GM23248 (cell line): Measurements from ENCODE around the gene RALY. TPM values are rescaled to one million over a fixed set of nuclear protein-coding genes. Genes with fewer than 3 reads are reported as not detected.
A peak's percentile ranks its signal among the peaks of the same experiment; 100 is the strongest.

Experiments
- DNase-seq: peaks from one replicate; pipeline ENCODE4 v3.0.0-alpha.2; 2015
- H2AFZ ChIP-seq: fragments of 200-600 bp; sonication (generic); 2 replicates; pipeline ENCODE4 v1.6.1; 2016; ENCODE audit warnings: antibody characterized with exemption
- H3F3A ChIP-seq: fragments of 200-600 bp; sonication (generic); 2 replicates; pipeline ENCODE4 v1.6.1; 2016; ENCODE audit warnings: mild to moderate bottlenecking, antibody characterized with exemption, mixed run types; ENCODE audit not compliant: insufficient read depth
- H3K27ac ChIP-seq: fragments of 200-600 bp; sonication (generic); 2 replicates; pipeline ENCODE4 v1.5.1; 2016; ENCODE audit warnings: mild to moderate bottlenecking
- H3K27me3 ChIP-seq: fragments of 200-600 bp; sonication (generic); replicated peaks from 2 replicates; pipeline ENCODE4 v1.6.1; 2016; ENCODE audit warnings: mild to moderate bottlenecking; ENCODE audit not compliant: insufficient read depth
- H3K36me3 ChIP-seq: fragments of 200-600 bp; sonication (generic); 2 replicates; pipeline ENCODE4 v1.6.1; 2016; ENCODE audit warnings: low read depth, mild to moderate bottlenecking
- H3K4me1 ChIP-seq: fragments of 200-600 bp; sonication (generic); 2 replicates; pipeline ENCODE4 v1.6.1; 2016; ENCODE audit warnings: mild to moderate bottlenecking; ENCODE audit not compliant: insufficient read depth
- H3K4me2 ChIP-seq: fragments of 200-600 bp; sonication (generic); one replicate; pipeline ENCODE4 v1.6.1; 2016; ENCODE audit warnings: mild to moderate bottlenecking; ENCODE audit not compliant: unreplicated experiment
- H3K4me3 ChIP-seq: fragments of 200-600 bp; sonication (generic); 2 replicates; pipeline ENCODE4 v1.5.1; 2016; ENCODE audit warnings: mild to moderate bottlenecking
- H3K79me2 ChIP-seq: fragments of 200-600 bp; sonication (generic); 2 replicates; pipeline ENCODE4 v1.6.1; 2016; ENCODE audit warnings: mild to moderate bottlenecking; ENCODE audit not compliant: insufficient read depth
- H3K9ac ChIP-seq: fragments of 200-600 bp; sonication (generic); 2 replicates; pipeline ENCODE4 v1.6.1; 2016; ENCODE audit warnings: mild to moderate bottlenecking
- H3K9me2 ChIP-seq: fragments of 200-600 bp; sonication (generic); 2 replicates; pipeline ENCODE4 v1.6.1; 2016; ENCODE audit warnings: mixed run types, mild to moderate bottlenecking, moderate library complexity; ENCODE audit not compliant: insufficient read depth
- H3K9me3 ChIP-seq: fragments of 200-600 bp; sonication (generic); one replicate; pipeline ENCODE4 v1.6.1; 2017; ENCODE audit warnings: low read depth
- H4K20me1 ChIP-seq: fragments of 200-600 bp; sonication (generic); 2 replicates; pipeline ENCODE4 v1.6.0; 2016; ENCODE audit not compliant: insufficient read depth
- EZH2 ChIP-seq: fragments of 200-600 bp; sonication (generic); IDR thresholded peaks from 2 replicates; pipeline ENCODE4 v1.6.1; 2018; ENCODE audit warnings: antibody characterized with exemption, mild to moderate bottlenecking; ENCODE audit not compliant: insufficient read depth, poor library complexity, severe bottlenecking
- EZH2phosphoT487 ChIP-seq: fragments of 200-600 bp; sonication (generic); IDR thresholded peaks from 2 replicates; pipeline ENCODE4 v1.6.1; 2018; ENCODE audit warnings: antibody characterized with exemption, moderate library complexity, mild to moderate bottlenecking, low read depth; ENCODE audit not compliant: insufficient read depth
- WGBS, 2 experiments: methylation state at CpG; one replicate each; pipeline ENCODE4 v1.1.6; 2015 to 2017; ENCODE audit warnings: low lambda C conversion rate in 2 of 2, low coverage in 1 of 2; ENCODE audit errors: missing lambda C conversion rate in 2 of 2; 5-methylcytosine and 5-hydroxymethylcytosine counted together
- in situ Hi-C: fragments of 300-500 bp; cut with MboI; formaldehyde crosslinking; loops from 2 replicates; pipeline ENCODE4 v1.15.0; 2020
- polyA plus RNA-seq: library from polyadenylated mRNA; unstranded; fragments of >200 nt; fragmentation: Nextera tagmentation; extraction: Ambion mirVana; gene quantifications from 2 replicates; pipeline ENCODE4 v1.2.1, GENCODE V29; 2016
- total RNA-seq: library from RNA; depleted of rRNA; stranded (reverse); fragments of >200 nt; shearing (Covaris generic); gene quantifications from 2 replicates; pipeline ENCODE4 v1.2.3, GENCODE V29; 2014

The RALY gene
- total and polyA plus RNA-seq, 2 experiments from 2014 or later = 66.3 to 107 TPM

DNA sequence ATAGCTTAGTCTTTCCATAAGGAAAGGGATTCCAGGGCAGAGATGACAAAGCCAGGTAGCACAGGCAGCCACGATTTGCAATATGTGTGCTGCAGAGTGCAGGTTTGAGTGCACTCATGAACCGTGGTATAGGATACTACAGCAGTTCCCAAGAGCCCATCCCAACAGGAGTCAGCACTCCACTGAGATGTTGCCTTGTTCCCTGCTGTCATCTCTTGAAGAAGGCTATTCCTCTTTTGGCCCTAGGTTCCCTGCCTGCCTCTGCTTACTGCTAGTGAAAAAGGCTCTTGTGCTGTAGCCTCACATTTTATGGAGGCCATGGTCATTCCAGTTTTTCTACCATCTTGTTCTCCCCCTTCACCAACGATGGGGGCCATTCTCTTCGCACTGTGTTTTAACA is 40.2 kb downstream of the RALY start:
- Histone ChIP-seq H3K9ac (no peak overlapping the region), H3K4me2 (no peak overlapping the region), H2AFZ (no peak overlapping the region), H3K4me1 (peaks cover 17% of the 10 kb centered on the region), H3K27me3 (no peaks in the 10 kb centered on the region), H3F3A (peaks cover 10% of the 10 kb centered on the region; the same call in 1 of the 2 replicates), H3K4me3 (no peak overlapping the region), H3K79me2 (peaks cover 94% of the 10 kb centered on the region), H3K9me3 (no peaks in the 10 kb centered on the region), H4K20me1 (peaks cover 9% of the 10 kb centered on the region; the same call in 1 of the 2 replicates), H3K9me2 (no peaks in the 10 kb centered on the region), H3K36me3 (peaks cover 4% of the 10 kb centered on the region; the same call in 1 of the 2 replicates), H3K27ac (no peak overlapping the region)
- in situ Hi-C loops = no loop called here
- DNase-seq = no peak
- TF ChIP-seq EZH2phosphoT487 = no peak
- no peak for TF ChIP-seq EZH2
- 88% methylated on average over 4 of the region's 4 CpGs for WGBS, 2 experiments

- Histone ChIP-seq H3K27ac (peak overlapping the region; percentile 53; the same call in 1 of the 2 replicates), H4K20me1 (peaks cover 14% of the 10 kb centered on the region; the same call in 1 of the 2 replicates)
These were observed 43.4 kb downstream of the RALY start for GRCh38 chr20:34037121-34037520.

DNA sequence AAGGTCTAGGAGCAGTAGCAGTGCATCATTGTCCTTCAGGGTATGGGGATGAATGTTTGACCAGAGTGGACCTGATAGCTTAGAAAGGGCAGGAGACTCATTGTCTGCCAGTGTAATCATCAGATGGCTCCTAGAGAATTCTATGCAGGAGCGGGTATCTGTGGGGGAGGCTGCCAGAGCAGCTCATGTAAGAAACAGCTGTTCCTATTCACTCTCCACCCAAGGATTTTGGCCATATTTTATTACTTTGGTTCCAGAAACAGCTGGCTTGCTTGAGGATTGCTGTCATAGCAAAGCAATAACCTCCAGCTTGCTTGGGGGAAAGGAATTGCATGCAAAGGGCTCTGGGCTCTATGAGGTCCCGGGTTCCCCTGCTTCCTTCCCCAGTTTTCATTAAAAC is 44.1 kb downstream of the RALY start:
- H3K27me3 ChIP-seq = no peaks in the 10 kb centered on the region
- WGBS, 2 experiments = 17 to 30% methylated on average over 2 of the region's 2 CpGs
- in situ Hi-C loops = no loop called here
- TF ChIP-seq EZH2 (no peak), EZH2phosphoT487 (no peak)
- DNase-seq = peak; percentile 58
- no peaks in the 10 kb centered on the region for H3K9me2 ChIP-seq
- peak overlapping the region; percentile 30 for H3K4me2 ChIP-seq
- peaks cover 10% of the 10 kb centered on the region; the same call in 1 of the 2 replicates for H3F3A ChIP-seq
- H3K9ac ChIP-seq = no peak overlapping the region
- no peak overlapping the region for H3K4me3 ChIP-seq
- H3K36me3 ChIP-seq = peaks cover under 1% of the 10 kb centered on the region; the same call in 1 of the 2 replicates
- H3K27ac ChIP-seq = peak overlapping the region; percentile 53
- H3K79me2 ChIP-seq = peaks cover 96% of the 10 kb centered on the region
- H4K20me1 ChIP-seq = peaks cover 14% of the 10 kb centered on the region; the same call in 1 of the 2 replicates
- H3K9me3 ChIP-seq = no peaks in the 10 kb centered on the region
- H3K4me1 ChIP-seq = peaks cover 17% of the 10 kb centered on the region
- no peak overlapping the region for H2AFZ ChIP-seq

More at GRCh38 chr20:34037121-34037520, 43.4 kb downstream of the RALY start:
- DNase-seq = peak; percentile 46
- Histone ChIP-seq H2AFZ (no peak overlapping the region), H3K4me1 (peaks cover 17% of the 10 kb centered on the region), H3K4me2 (peak overlapping the region; percentile 10), H3K9me3 (no peaks in the 10 kb centered on the region), H3F3A (peaks cover 10% of the 10 kb centered on the region; the same call in 1 of the 2 replicates), H3K9me2 (no peaks in the 10 kb centered on the region), H3K27me3 (no peaks in the 10 kb centered on the region), H3K4me3 (no peak overlapping the region), H3K79me2 (peaks cover 96% of the 10 kb centered on the region), H3K9ac (no peak overlapping the region), H3K36me3 (peaks cover 4% of the 10 kb centered on the region; the same call in 1 of the 2 replicates)
- TF ChIP-seq EZH2 (no peak), EZH2phosphoT487 (no peak)
- in situ Hi-C loops = no loop called here
- WGBS, 2 experiments = 70 to 71% methylated on average over 4 of the region's 4 CpGs

DNA sequence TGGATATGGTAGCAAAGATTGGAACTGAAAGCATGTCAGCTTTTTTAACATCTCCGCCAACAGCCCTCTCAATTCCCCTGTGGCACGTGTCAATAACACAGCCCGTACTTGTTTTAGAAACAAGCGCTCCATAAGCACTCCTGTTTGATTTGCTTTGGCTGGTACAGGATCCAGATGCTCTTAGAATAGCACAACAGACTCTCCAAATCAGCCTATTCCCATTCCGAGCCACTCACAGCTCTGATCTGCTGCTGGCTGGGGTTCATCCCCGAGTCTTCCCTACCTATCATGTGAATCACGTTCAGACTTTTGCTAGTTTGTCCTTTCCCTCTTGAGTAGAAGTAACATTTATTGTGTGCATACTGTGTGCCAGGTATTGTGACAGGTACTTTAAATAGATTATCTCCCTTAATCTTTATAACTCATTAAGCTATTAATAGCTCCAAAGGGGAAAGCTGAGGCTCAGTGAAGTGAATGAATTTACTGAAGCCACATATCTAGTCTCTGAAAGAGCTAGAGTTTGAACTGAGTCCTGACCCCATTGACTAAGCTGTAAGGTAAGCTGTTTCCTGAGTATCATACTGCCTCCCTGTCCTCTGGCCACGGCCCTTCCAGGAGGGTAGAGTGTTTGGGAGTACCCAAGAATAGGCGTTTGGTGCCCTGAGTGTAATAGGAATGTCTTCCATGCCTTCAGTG is 46.7 kb downstream of the RALY start:
- TF ChIP-seq EZH2 = no peak
- TF ChIP-seq EZH2phosphoT487 = no peak
- Histone ChIP-seq H2AFZ (no peak overlapping the region), H4K20me1 (peaks cover 21% of the 10 kb centered on the region; the same call in 1 of the 2 replicates), H3K9me2 (no peaks in the 10 kb centered on the region), H3K27ac (no peak overlapping the region), H3K4me1 (peaks cover 17% of the 10 kb centered on the region), H3K9ac (no peak overlapping the region), H3K27me3 (no peaks in the 10 kb centered on the region), H3K79me2 (peaks cover 100% of the 10 kb centered on the region), H3K4me2 (no peak overlapping the region), H3K4me3 (no peak overlapping the region), H3K36me3 (no peaks in the 10 kb centered on the region), H3F3A (peaks cover 10% of the 10 kb centered on the region; the same call in 1 of the 2 replicates), H3K9me3 (no peaks in the 10 kb centered on the region)
- WGBS, 2 experiments = 48 to 50% methylated on average over 9 of the region's 9 CpGs
- in situ Hi-C loops = no loop called here
- no peak for DNase-seq
